Left renal pelvis (tissue), 4 donors: Measurements from ENCODE around the gene CRB1. TPM values are rescaled to one million over a fixed set of nuclear protein-coding genes. Genes with fewer than 3 reads are reported as not detected.

Experiments
- DNase-seq, 4 donors: peaks; one replicate each; pipeline ENCODE4 v3.0.0-alpha.2; 2013; ENCODE audit warnings: low read depth in 4 of 4, low spot score in 3 of 4
- polyA plus RNA-seq, 4 donors: library from polyadenylated mRNA; unstranded; fragments of 120-200 nt; gene quantifications; one replicate each; pipeline ENCODE4 v1.2.1, GENCODE V29; 2013; ENCODE audit not compliant: insufficient read length in 4 of 4

The CRB1 gene
- polyA plus RNA-seq, 4 donors: 0.34 to 3.3 (median 2.1) TPM

DNA sequence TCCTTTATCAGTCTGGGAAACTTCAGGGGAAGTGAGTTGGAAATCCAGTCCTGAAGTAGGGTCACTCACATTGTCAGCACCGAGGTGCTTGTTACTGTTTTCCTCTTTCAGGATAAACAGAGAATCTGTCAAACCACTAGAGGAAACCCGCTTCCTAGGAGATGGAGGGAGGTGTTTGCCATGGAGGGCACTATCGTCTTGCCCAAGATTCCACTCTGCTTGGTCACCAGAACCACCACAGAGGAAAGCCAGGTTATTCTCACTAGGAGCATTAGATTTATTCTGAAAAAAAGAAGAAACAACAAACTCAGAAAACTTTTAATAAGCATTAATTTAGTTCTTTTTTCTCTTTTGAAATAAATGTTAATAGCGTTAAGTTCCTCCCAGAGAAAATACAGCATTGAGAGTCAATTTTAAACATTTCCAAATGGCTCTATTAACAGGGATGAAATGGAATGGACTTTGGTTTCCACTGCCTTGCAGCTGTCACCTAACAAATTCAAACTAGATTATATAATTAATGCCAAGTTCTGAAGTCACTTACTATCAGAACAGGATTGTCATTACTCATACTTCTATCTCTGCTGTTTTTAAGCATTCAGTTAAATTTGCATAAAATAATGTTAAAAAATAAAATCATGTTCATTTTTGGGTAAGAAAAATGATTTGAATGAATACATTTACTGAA, 242.8 kb downstream of the CRB1 start:
- no peak for DNase-seq

DNA sequence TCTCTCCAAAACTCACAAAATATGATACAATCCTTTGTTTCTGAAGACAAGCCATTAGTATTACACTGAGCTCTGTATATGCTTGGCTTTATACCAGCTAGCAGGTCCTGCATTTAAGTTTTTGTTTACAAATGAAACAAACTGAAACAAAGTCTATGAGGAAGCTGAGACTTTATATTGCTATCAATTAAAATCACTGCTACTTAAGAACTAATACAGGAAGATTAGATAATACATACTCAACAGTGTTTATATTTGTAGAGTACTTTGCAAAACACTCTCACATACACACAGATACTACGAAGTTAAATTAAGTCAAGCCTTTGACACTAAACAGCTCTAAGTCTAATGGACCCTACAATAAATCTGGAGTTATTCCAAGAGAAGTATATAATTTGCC, 247.4 kb downstream of the CRB1 start:
- no peak for DNase-seq

DNA sequence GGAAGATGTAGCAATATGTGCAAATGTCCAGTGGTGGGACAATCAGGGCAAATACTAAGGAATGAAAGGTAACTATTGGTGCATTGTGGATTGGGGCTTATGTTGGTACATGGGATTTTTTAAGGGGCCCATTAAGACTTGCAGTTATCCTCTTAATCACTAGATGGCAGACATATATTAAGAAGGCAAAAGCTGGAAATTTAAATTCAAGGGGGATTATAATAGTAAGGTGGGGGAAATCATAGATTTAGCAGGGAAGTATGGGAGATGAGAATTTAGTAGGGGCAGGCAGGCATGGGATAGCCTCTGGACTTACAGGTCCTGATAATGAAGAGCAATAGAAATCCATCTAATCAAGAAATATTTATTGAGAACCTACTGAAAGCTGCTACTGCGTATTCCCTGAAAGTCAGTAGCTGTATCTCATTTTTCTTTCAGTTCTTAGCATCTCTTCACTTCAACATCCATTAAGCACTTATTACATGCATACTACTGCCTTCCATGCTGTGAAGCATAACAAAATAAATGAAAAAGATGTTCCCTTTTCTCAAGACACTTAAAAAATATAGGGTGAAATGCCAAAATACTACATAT, 251.8 kb downstream of the CRB1 start:
- DNase-seq: no peak

DNA sequence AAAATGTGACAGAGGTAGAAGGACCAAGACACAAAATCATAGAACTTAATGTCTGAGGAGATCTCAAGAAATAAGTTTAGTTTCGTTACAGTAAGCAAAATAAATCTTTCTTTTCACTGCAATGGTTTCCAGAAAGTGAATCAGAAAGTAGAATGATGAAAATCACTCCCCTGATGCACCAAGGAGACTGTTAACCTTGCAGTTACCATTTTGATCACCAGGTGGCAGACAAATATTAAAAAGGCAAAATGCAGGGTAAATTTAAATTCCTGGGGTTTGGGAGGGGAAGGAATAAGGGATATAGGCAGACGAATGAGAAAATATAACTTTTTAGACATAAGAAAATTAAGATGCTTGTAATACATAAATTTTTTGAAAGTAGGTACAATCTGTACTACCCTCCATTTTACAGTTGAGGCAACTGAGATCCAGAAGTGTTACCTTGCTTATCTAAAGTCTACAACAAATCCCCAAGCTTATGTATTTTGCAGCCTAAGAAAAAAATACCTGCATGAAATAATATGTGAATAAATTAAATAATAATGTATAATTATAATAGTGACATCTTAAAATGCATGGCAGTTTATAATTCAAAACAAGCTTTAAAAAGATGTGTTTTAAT, 253.2 kb downstream of the CRB1 start:
- peak in 1 of 4 donors; percentile 11 for DNase-seq

DNA sequence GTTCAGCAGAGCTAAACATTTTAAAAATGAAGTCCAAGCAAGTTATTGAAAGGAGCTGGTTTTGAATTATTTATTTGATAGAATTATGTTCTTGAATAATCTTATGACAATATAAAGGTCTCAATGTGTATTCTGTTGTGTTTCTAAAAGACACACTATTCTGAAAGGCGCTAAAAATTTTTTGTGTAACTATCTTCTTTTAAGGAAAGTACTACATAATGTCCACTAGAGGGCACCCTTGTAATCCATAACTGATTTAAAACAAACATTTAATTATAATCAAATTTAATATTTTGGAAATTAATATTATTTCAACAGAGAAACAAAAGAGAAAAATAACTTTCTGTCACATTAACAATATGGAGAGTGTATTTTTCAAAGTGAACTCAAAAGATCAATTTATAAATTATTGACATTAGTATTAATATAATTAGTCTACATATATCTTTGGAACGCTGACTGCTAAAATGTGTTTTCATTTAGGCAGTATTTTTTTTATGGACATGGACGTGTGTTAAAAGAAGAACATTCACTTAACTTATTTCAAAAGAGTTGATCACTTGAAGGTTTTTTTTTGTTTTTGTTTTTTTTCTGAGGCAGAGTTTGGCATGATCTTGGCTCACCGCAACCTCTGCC, 258.8 kb downstream of the CRB1 start:
- peak in 1 of 4 donors; percentile 2 for DNase-seq

Other genes with a start within 250 kb of the CRB1 start
- under 1 TPM in 1 of 4 donors, not detected in 3; 0.72 TPM for gene F13B, start 201.0 kb upstream of the CRB1 start, polyA plus RNA-seq
- 10 to 100 TPM; 22.0 to 25.9 (median 22.8) TPM for gene ASPM, start 121.6 kb upstream of the CRB1 start, polyA plus RNA-seq
- gene ZBTB41, start 67.0 kb upstream of the CRB1 start, polyA plus RNA-seq: 10 to 100 TPM; 17.2 to 23.9 (median 19.5) TPM